Measurements from ENCODE around the gene AP4S1. TPM values are rescaled to one million over a fixed set of nuclear protein-coding genes. Genes with fewer than 3 reads are reported as not detected.
"Not testable (repeated sequence)": the region's sequence is repeated elsewhere in the genome, so short reads cannot be mapped to it uniquely, and the experiment has no call there.

Gene AP4S1, protein sequence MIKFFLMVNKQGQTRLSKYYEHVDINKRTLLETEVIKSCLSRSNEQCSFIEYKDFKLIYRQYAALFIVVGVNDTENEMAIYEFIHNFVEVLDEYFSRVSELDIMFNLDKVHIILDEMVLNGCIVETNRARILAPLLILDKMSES
- total RNA-seq = 10 to 100 TPM in 1 of 4 donors, 1 to 10 TPM in 3; 4.2 to 13.9 (median 7.2) TPM
- polyA plus RNA-seq = 1 to 10 TPM; 4.2 to 9.8 (median 4.8) TPM
- long read RNA-seq, donor 1 = 0 reads
- long read RNA-seq, donor 2, partial matches to known transcripts = 1 of 2 reads
- long read RNA-seq, donor 2, other reads (novel, unspliced or antisense) = 1 of 2 reads

DNA sequence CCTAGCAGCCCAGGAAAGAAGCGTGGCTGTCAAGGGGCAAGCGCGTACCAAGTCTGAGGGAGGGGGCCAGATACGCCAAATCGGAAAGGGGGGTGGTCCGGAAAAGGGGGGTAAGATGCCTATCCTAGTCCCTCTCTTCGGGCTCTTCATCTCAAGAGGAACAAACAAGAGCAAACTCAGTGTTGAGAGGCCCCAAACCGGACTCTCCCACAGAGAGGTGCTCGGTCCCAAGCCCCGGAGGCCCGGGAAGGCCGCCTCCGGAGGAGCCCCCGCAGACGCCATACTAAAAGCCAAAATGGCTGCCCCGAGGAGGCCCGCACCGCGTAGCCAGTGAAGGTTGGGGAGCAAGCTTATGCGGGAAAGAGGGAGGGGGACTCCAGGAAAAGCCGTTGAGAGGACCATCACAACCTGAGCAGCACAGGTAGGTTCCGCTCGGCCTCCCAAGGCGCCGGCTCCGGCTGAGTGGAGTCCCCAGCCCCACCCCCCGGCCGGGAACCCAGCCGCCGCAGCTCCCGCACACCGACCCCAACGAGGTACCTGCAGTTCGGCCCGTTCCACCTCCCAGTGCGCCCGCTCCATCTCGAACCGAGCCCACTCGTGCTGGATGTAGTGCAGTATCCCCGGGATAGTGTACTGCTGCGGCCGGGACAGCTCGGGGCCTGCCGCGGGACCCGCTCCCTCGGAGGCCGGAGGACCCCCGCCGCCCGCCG is at the start of gene AP4S1:
Gene AP4S1 (plus strand): TSS at position 283 of the 710 bp plus-strand sequence. CDS start 40,548 bp downstream, outside the sequence.
- 0 to 1% (median 0%) methylated on average over 46 to 53 of the region's 53 CpGs for WGBS, 3 donors
- Histone ChIP-seq H3K36me3 (ENCODE audit: insufficient read depth in 1 of 2, low read depth in 1 of 2) (peaks cover 0 to 25% of the 10 kb centered on the region in 2 donors), H3K27ac (peak within 1 kb of the TSS; percentile 100), H3K4me3 (peak within 1 kb of the TSS; percentile 98), H3K27me3 (ENCODE audit: insufficient read depth in 3 of 3, low read length in 2 of 3) (no peaks in the 10 kb centered on the region), H3K9me3 (no peaks in the 10 kb centered on the region), H3K4me1 (peaks cover 29% of the 10 kb centered on the region)
- ATAC-seq (peak; percentile 20 to 57 (median 40)), DNase-seq (peak; percentile 41 to 74)
- intact Hi-C loops (cut with DNase I) = loop anchor here (2.0 to 10.0 kb wide), 4 partner anchors 33 to 62 kb away; no protein-coding TSS in a partner anchor
- TF ChIP-seq, protein P1, sequence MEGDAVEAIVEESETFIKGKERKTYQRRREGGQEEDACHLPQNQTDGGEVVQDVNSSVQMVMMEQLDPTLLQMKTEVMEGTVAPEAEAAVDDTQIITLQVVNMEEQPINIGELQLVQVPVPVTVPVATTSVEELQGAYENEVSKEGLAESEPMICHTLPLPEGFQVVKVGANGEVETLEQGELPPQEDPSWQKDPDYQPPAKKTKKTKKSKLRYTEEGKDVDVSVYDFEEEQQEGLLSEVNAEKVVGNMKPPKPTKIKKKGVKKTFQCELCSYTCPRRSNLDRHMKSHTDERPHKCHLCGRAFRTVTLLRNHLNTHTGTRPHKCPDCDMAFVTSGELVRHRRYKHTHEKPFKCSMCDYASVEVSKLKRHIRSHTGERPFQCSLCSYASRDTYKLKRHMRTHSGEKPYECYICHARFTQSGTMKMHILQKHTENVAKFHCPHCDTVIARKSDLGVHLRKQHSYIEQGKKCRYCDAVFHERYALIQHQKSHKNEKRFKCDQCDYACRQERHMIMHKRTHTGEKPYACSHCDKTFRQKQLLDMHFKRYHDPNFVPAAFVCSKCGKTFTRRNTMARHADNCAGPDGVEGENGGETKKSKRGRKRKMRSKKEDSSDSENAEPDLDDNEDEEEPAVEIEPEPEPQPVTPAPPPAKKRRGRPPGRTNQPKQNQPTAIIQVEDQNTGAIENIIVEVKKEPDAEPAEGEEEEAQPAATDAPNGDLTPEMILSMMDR (IDR thresholded peaks at IDR 0.05) = no peak

GRCh38 chr14:30977752-30978151 is 47.7 kb upstream of the AP4S1 start:
- 79 to 85% (median 81%) methylated on average over 2 of the region's 2 CpGs for WGBS, 3 donors
- no peaks in the 10 kb centered on the region for H3K9me3 ChIP-seq
- H3K27me3 ChIP-seq (ENCODE audit: insufficient read depth in 3 of 3, low read length in 2 of 3) = no peaks in the 10 kb centered on the region
- H3K4me3 ChIP-seq = no peak overlapping the region
- ATAC-seq (no peak), DNase-seq (no peak)
- peaks cover 30% of the 10 kb centered on the region for H3K4me1 ChIP-seq
- no peaks in the 10 kb centered on the region for H3K36me3 ChIP-seq (ENCODE audit: insufficient read depth in 1 of 2, low read depth in 1 of 2)
- H3K27ac ChIP-seq = no peak overlapping the region
- intact Hi-C loops (cut with DNase I) = no loop called here
- TF ChIP-seq, protein P1 (IDR thresholded peaks at IDR 0.05) = no peak

GRCh38 chr14:30980106-30980704 is 45.2 kb upstream of the AP4S1 start:
- ATAC-seq = peak; percentile 66 to 84 (median 76)
- intact Hi-C loops (cut with DNase I) = loop anchor here (2.0 to 5.0 kb wide), 3 partner anchors 47 to 102 kb away; partner anchors contain the start of genes AP4S1 (in 1 of the 2) and STRN3 (in 1 of the 2)
- not testable (repeated sequence) for H3K36me3 ChIP-seq (ENCODE audit: insufficient read depth in 1 of 2, low read depth in 1 of 2); H3K4me3 ChIP-seq; H3K9me3 ChIP-seq; H3K27me3 ChIP-seq (ENCODE audit: insufficient read depth in 3 of 3, low read length in 2 of 3); DNase-seq
- TF ChIP-seq, protein P1 (IDR thresholded peaks at IDR 0.05) = peak; percentile 57
- Histone ChIP-seq H3K4me1 (peaks cover 25% of the 10 kb centered on the region), H3K27ac (peak overlapping the region; percentile 54)
- WGBS, 3 donors = 73 to 76% (median 74%) methylated on average over 13 of the region's 13 CpGs

GRCh38 chr14:30980980-30981379 is 44.5 kb upstream of the AP4S1 start:
- Histone ChIP-seq H3K36me3 (ENCODE audit: insufficient read depth in 1 of 2, low read depth in 1 of 2) (no peaks in the 10 kb centered on the region), H3K27me3 (ENCODE audit: insufficient read depth in 3 of 3, low read length in 2 of 3) (no peaks in the 10 kb centered on the region), H3K4me1 (peaks cover 17% of the 10 kb centered on the region), H3K9me3 (no peaks in the 10 kb centered on the region), H3K4me3 (no peak overlapping the region), H3K27ac (peak overlapping the region; percentile 54)
- ATAC-seq = no peak
- DNase-seq = no peak
- TF ChIP-seq, protein P1 (IDR thresholded peaks at IDR 0.05) = no peak
- intact Hi-C loops (cut with DNase I) = loop anchor here (2.0 to 5.0 kb wide), 3 partner anchors 46 to 101 kb away; partner anchors contain the start of genes AP4S1 (in 1 of the 2) and STRN3 (in 1 of the 2)
- WGBS, 3 donors = 85 to 92% (median 86%) methylated on average over 3 of the region's 3 CpGs
